NCI-H1105 treated with DMSO at 0.1 percent for 48 hours (cell line): Measurements from ENCODE around the gene RASA4.
"Not testable (repeated sequence)": the region's sequence is repeated elsewhere in the genome, so short reads cannot be mapped to it uniquely, and the experiment has no call there.

ENCODE experiments used
- DNase-seq: peaks from one replicate; lab custom pipeline; 2025; lab: John Stamatoyannopoulos, UW

The RASA4 gene

GRCh38 chr7:102616507-102617125 is at the start of gene RASA4:
Gene RASA4, minus strand, starts transcription at chr7:102616756. Its CDS starts 67 bp downstream, at chr7:102616689.
- DNase-seq, result not testable (repeated sequence)

- DNase-seq, result not testable (repeated sequence)
Observed at GRCh38 chr7:102664765-102665164, 48.2 kb upstream of the RASA4 start.

- DNase-seq, result not testable (repeated sequence)
Observed at GRCh38 chr7:102649924-102650323, 33.4 kb upstream of the RASA4 start, which contains the start of gene SPDYE2B. Gene SPDYE2B, plus strand, starts transcription at chr7:102650319. Its CDS starts 2,030 bp downstream, at chr7:102652349.

GRCh38 chr7:102647813-102648212 is 31.3 kb upstream of the RASA4 start:
- DNase-seq, result not testable (repeated sequence)

- not testable (repeated sequence) for DNase-seq
Observed at GRCh38 chr7:102643404-102643803, 26.8 kb upstream of the RASA4 start.

GRCh38 chr7:102642691-102643090 is 26.1 kb upstream of the RASA4 start, which contains the start of gene UPK3BL1:
Gene UPK3BL1, minus strand, starts transcription at chr7:102642791. Its CDS starts 50 bp downstream, at chr7:102642741.
- DNase-seq, result not testable (repeated sequence)

GRCh38 chr7:102638848-102639247 is 22.3 kb upstream of the RASA4 start:
- not testable (repeated sequence) for DNase-seq

- not testable (repeated sequence) for DNase-seq
Observed at GRCh38 chr7:102636956-102637355, 20.4 kb upstream of the RASA4 start.

GRCh38 chr7:102635354-102635753 is 18.8 kb upstream of the RASA4 start:
- not testable (repeated sequence) for DNase-seq

- not testable (repeated sequence) for DNase-seq
Observed at GRCh38 chr7:102634299-102634698, 17.7 kb upstream of the RASA4 start.

GRCh38 chr7:102630622-102631021 is 14.1 kb upstream of the RASA4 start:
- not testable (repeated sequence) for DNase-seq

GRCh38 chr7:102627271-102627904 is 10.8 kb upstream of the RASA4 start:
- not testable (repeated sequence) for DNase-seq

- not testable (repeated sequence) for DNase-seq
Observed at GRCh38 chr7:102618122-102618521, 1.6 kb upstream of the RASA4 start.

- DNase-seq, result not testable (repeated sequence)
Observed at GRCh38 chr7:102615930-102616329, 626 bp downstream of the RASA4 start.

- not testable (repeated sequence) for DNase-seq
Observed at GRCh38 chr7:102614873-102615272, 1.7 kb downstream of the RASA4 start.

GRCh38 chr7:102614346-102614697 is 2.2 kb downstream of the RASA4 start:
- DNase-seq, result not testable (repeated sequence)

- not testable (repeated sequence) for DNase-seq
Observed at GRCh38 chr7:102613575-102614345, 2.8 kb downstream of the RASA4 start.

GRCh38 chr7:102611675-102612325 is 4.8 kb downstream of the RASA4 start:
- DNase-seq, result not testable (repeated sequence)

- DNase-seq, result not testable (repeated sequence)
Observed at GRCh38 chr7:102611013-102611674, 5.4 kb downstream of the RASA4 start.

- DNase-seq, result not testable (repeated sequence)
Observed at GRCh38 chr7:102610441-102610840, 6.1 kb downstream of the RASA4 start.

- DNase-seq, result not testable (repeated sequence)
Observed at GRCh38 chr7:102609734-102610133, 6.8 kb downstream of the RASA4 start.
